Hepatic stellate cell (primary cell): ENCODE data around the gene CFAP73.

Experiments used
- DNase-seq: peaks from one replicate; pipeline ENCODE4 v3.0.0; 2011; ENCODE audit warnings: low spot score

The CFAP73 gene

DNA sequence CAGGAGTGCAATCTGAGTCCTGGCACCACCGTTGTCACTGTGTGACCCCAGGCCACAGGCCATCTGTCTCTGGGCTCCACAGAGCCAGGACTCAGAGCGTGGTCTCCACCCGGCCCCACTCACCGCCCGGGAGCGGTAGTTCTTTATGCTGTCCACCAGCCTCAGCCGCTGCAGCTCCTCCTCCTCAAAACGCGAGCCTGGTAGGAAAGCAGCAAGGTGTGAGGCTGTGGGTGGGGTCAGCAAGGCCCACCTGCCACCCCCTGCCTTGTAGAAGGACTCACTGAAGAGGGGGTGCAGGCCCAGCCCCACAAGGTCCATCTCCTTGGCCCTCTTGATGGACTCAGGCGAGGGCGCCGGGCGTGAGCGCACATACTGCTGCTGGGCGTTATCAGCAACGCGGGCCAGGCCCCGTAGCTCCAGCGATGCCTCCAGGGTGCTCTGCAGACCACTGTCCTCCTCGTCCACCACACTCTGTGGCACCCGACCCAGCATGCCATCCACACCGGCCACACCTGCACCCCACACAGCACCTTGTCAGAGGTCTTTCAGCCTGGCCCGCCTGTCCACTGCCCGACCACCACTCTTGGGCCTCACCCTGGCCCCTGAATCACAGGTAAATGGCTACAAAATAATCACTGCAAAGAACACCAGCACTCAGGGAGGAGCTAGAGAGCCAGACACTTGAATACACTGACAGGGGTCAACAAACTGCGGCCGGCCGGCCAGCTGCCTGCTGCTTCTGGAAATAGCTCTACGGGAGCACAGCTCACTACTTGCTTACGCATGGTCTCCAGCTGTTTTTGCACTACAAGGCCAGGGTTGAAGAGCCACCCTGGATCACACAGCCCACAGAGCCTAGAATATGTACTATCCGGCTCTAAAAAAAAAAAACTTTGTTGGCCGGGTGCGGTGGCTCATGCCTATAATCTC is 16.3 kb downstream of the CFAP73 start:
- DNase-seq, result no peak

DNA sequence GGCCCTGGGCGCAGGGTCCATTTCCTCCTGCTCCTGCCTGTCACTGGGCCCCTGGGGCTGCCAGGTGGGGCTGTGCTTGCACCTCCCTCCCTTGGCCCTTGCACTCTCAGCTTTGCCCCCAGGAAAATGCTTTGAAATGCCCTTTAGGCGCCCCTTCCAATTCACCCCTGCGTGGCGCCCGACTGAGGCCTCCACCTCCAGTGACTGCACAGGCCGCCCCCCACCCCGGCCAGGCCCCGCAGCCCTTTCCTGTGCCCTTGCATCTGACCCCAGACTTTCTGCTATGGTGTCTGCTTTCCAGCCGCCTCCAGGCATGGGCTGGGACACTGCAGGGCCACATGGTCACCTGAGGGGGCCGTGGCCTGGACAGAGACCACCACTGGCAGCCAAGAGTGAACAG is 18.3 kb downstream of the CFAP73 start:
- no peak for DNase-seq

DNA sequence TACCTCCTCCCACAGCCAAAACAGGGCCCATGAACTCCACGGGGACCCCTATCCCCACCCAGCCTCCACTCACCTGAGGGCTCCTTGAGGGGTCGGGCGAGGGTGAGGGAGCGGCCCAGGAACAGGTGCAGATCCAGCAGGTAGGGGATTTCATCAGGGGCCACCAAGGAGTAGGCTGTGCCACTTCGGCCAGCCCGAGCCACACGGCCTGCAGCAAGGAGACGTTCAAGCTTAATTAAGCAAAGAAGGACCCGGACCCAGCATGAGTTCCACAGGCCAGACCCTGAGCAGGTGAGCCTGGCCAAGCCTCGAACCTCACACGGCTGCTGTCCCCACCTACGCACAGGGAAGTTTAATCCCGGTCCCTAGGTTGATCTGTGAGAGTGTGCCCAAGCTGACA is 20.2 kb downstream of the CFAP73 start:
- DNase-seq, result no peak

DNA sequence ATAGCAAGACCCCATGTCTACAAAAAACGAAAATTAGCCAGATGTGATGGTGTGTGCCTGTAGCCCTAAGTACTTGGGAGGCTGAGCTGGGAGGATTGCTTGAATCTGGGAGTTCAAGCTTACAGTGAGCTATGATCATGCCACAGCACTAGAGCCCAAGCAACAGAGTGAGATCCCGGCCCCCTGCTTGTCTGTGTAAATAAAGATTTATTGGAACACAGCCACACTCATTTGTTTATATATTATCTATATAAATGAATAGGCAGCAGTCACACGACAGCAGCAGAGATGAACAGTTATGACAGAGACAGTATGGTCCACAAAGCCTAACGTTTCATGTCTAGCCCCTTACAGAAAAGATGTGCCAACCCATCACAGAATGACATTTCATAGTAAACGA is 20.9 kb downstream of the CFAP73 start:
- no peak for DNase-seq

DNA sequence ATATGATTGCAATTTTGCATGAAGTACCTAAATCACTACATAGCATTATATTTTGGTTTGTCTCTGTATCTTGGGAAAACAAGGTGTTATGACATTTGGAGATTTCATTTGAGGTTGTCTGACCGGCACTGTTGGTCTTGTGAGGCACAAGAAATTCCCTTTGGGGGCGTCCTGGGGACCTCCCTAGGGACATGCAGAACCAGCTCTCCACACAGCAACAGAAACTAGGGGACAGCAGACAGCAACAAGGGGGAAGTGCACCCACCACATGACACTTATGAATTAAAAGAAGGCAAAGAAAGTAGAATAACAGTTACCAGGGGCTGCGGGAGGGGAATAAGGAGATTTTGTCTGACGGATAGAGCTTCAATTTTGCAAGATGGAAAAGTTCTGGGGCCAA is 21.4 kb downstream of the CFAP73 start:
- DNase-seq, result no peak

DNA sequence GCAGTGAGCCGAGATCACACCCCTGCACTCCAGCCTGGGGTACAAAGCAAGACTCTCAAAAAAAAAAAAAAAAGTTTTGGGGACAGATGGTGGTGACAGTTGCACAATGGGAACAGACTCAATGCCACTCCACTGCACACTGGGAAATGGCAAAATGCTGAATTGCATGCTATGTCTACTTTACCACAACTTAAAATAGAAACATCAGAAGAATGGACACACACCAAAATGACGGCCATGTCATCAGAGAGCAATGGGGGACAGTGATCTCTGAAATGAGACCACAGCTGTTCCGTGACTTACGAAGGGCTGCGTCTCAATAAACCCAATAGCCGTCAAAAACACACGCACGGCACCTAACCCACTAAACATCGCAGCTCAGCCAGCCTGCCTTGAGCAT is 22.0 kb downstream of the CFAP73 start:
- no peak for DNase-seq

DNA sequence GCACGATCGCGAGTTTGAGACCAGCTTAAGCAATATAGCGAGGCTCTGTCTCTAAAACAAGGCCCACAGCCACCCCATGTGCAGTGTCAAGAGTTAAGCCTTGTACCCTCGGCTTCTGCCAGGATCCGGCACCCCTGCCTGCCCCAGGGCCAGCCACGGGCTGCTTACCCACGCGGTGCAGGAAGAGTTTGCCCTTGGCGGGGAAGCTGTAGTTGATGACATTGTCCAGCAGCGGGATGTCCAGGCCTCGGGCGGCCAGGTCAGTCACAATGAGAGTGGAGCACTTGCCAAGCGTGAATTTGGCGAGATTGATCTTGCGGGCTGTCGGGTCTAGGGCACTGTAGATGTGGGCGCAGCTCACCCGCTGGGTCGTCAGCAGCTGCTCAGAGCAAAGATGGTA is 22.7 kb downstream of the CFAP73 start:
- DNase-seq, result no peak

DNA sequence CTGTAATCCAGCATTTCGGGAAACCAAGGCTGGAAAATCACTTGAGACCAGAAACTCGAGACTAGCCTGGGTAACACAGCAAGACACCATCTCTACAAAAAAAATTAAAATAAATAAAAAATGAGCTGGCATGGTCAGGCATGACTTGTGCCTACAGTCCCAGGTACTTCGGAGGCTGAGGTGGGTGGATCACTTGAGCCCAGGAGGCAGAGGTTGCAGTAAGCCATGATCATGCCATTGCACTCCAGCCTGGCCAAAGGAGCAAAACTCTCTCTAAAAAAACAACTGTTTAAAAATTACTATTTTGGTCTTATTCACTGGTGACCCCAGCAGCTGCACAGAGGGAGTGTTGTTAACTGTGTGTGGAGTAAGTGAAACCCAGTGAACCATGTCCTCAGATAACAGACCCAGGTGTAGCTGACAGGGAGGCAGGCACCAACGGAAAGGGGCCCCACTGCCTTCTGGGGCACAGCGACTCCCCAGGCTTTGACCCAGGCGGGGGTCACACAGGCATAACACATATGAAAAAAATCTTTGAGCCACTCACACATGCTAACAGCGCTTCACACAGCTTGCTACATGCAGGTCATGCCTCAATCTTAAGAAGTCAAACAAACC is 23.7 kb downstream of the CFAP73 start:
- no peak for DNase-seq

DNA sequence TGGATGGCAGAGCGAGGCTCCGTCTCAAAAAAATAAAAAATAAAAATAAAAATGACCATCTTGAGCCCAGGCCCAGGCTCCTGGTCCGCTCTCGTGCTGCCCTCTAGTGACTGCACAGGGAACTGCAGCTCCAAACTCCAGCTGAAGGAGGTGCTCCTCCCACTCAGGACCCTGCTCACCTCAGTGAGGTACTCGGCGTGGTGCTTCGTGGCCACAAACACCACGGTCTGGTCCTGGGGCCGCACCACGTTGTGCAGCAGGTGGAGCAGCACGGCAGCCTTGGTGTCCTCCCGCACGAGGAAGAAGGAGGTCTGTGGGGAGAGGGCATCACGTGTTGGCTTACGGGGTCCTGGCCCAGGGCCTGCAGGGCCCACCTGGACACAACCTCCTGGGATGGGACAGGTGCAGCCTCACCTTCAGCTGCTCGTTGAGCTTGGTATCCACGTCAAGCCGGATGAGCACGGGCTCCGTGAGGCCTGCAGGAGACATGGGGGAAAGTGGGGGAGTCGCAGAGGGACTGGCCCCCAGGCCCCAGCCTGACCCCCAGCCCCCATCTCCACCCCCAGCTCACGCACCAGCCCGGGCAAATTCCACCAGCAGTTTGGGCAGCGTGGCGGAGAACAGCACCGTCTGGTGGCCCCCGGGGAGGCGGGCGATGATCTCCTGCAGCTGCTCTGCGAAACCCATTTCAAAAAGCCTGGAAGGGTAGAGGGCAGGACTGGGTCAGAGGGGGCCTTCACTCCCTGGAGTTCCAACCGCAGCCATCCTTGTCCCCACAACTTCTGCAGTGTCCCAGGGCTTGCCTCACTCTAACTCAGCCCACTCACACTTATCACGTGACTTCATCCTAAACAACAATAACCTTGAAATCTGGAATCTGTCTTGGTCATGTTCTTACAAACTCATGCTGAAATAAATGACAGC is 25.2 kb downstream of the CFAP73 start:
- DNase-seq, result peak; percentile 89

DNA sequence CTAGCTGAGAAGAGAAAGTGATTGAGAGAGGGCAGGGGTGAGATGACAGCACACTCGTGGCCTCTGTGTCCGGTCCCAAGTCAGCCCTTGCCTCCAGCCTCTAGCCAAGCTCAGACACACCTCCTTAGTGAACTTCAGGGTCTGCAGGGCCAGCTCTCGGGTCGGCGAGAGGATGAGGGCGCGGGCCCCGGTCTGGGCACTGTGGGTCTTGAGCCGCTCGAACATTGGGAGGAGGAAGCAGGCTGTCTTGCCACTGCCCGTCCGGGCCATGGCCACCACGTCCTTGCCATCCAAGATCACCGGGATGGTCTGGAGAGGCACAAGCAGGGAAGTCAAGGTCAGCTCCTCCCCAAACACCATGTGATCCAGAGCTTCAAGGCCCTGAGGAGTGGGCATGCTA is 29.5 kb downstream of the CFAP73 start:
- no peak for DNase-seq

DNA sequence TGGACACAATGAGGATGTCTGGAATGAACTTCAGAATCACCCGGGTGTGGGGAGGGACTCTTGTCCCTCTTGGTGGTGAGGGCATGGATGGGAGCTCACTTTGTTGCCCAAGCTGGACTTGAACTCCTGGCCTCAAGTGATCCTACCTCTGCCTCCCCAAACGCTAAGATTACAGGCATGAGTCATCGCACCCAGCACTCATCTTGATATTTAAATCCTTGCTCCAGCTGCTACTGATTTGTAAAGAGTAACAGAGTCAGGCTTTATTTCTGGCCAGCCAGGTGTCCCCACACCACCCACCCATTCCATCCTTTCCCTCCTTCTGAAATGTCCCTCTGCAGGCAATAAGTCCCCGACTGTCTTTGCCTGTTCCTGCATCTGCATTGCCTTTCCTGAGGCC is 30.8 kb downstream of the CFAP73 start:
- no peak for DNase-seq

DNA sequence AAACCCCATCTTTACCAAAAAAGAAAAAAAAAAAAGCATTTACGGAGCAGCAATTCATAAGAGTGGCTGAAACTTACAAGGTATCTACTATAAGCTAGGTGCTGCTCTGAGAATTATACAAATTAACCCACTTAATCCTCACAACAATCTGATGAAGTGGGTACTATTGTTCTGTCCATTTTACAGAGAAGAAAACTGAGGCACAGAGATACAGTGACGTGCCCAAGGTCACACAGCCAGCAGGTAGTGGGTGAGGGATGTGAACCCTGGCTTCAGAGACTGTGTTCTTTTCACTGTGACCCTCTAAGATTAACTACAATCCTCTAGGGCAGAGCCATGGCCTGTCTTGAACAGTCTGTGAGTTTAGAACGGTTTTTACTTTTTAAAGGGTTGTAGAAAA is 32.5 kb downstream of the CFAP73 start:
- DNase-seq, result no peak

DNA sequence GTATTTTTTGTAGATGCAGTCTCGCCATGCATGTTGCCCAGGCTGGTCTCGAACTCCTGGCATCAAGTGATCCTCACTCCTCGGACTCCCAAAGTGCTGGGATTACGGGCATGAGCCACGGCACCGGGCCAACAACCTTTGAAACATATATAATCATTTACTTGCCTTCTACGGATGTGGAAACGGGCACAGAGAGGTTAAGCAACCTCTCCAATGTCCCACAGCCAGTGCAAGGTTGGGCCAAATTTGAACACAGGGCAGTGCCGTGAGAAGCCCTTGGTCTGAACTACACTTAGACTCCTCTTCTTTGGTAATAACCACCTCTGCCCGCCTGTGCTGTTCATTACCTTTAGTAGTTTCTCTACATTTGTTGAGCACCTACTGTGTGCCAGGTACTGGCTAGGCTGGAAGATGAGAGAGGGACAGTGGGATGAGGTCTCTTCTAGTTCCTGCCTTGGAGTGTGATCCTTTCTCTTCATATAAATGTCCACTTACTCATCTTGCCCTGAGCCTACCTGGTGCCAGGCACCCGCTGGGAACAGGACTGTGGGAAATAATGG is 33.6 kb downstream of the CFAP73 start:
- DNase-seq, result no peak

DNA sequence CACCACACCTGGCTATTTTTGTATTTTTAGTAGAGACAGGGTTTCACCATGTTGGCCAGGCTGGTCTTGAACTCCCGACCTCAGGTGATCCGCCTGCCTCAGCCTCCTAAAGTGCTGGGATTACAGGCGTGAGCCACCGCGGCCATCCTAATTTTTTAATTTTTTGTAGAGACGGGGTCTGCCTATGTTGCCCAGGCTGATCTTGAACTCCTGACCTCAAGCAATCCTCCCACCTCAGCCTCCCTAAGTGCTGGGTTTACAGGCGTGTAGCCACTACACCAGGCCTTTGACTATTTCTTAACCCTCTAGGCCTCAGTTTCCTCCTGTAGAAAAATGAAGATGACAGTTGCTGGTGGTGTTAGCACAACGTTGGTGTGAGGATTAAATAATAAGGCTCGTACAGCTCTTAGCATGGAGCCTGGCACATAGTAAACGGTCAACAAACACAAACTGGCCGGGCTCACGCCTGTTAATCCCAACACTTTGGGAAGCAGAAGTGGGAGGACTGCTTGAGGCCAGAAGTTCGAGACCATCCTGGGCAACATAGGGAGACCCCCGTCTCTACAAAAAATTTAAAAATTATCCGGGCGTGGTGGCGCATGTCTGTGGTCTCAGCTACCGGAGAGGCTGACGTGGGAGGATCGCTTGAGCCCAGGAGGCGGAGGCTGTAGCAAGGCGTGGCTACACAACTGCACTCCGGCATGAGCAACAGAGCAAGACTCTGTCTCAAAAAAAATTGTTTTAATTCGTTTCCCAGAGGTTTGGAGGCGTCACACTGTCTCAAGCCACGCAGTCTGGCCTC is 34.8 kb downstream of the CFAP73 start:
- no peak for DNase-seq

DNA sequence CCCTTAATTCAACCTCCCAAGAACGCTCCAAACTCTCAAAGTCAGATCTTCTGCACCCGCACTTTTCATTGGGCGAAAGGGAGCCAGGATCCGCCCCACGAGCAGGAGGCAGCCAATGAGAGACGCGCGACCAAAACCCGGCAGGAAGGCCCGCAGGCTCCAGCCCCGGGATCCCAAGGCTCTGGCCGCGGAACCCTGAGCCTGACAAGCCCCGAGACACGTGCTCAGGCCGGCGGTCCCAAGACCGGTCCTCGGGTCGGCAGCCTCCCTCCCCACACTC is 35.3 kb downstream of the CFAP73 start:
- DNase-seq, result peak; percentile 96

DNA sequence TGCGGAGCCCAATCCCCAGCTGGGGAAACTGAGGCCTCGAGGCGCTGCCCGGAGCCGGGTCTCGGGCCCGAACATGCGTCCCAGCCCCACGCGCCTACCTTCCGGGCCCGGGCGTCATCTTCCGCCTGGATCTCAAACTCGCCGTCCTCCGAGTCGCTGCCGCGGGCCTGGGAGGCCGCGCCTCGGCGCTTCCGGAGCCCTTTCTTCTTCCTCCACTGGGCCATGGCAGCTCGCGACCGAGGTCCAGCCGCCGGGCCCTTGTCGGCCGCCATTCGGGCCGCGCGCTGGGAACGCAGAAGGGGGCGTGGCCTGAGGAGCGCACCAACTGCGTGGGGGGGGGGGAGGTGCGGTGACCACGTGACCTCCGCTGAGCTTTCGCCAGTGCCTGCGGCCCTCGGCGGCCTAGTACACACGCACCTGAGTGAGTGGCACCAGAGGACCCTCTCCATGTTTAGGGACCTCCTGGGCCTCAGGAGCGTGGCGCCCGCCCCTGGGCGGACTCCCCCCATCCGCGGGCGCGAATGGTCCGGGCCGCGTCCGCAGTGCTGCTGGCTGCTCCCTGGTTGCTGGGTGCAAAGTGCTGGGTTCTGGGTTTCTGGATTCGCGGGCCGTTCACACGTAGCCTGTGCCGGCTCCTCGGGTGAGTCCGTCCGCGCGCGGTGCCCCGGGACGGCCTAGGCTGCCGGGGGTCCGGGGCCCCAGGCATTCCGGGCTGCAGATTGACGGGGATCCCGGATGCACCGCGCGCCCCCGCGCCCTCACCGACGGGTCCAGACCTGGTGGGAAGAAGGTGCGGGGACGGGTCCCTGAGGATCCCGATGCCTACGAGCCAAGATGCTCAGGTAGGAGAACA is 35.9 kb downstream of the CFAP73 start, which contains the start of the genes DDX54 and RITA1:
Gene DDX54, minus strand, starts transcription at position 299 of the 853 bp plus-strand sequence. Its CDS starts 27 bp downstream, at position 272.
Gene RITA1, plus strand, starts transcription at position 542 of the 853 bp plus-strand sequence. CDS start 1,026 bp downstream, outside the sequence.
- peak; percentile 80 for DNase-seq

DNA sequence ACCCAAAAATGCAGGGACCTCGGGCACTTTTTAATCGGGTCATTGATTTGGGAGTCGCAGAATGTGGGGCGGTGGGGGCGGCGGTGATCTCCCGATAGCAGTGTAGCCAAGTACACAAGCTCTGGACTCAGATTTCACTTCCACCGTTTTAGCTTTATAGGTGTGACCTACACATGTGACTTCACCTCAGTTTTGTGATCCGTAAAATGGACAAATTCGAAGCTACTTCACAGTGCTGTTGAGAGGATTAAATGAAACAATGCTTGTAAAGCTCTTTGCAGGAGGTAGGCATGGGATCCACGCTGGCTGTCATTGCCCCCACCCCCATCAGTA is 36.5 kb downstream of the CFAP73 start:
- DNase-seq, result no peak

DNA sequence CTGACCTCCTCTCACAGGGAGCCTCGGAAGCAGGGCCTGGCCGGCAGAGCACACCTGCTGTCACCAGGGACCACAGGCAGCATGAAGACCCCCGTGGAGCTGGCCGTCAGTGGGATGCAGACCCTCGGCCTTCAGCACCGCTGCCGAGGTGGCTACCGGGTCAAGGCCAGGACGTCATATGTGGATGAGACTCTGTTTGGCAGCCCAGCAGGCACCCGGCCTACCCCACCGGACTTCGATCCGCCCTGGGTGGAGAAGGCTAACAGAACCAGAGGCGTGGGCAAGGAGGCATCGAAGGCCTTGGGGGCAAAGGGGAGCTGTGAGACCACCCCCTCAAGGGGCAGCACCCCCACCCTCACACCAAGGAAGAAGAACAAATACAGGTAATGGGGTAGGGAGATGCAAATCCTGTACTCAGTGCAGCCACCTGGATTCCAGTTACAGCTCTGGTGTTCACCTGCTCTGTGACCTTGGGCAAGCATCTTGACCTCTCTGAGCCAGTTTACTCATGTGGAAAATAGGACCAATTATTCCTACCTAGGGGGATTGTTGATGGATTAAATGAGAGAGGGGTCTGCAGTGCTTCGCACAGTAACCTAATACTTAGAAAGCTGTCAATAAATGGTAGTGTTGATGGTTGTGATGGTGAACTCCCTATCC is 37.3 kb downstream of the CFAP73 start:
- DNase-seq, result no peak

DNA sequence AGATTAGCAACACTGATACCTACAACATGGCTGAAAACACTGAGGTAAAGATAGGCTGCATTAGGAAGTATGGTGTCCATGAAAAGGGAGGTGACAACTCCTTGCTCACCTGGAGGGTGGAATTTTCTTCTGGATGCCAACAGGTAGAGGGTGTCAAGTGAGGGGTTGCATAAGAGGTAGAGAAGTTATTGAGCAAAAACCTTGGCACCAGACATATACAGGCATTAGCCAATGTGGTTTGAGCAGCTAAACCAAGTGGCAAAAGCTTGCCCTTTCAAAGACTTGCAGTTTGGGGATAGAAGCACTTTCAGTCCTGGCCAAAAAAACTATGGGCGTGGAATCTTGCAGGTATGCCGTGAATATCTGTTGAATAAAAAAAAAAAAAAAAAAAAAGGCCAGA is 39.8 kb downstream of the CFAP73 start:
- DNase-seq, result no peak

DNA sequence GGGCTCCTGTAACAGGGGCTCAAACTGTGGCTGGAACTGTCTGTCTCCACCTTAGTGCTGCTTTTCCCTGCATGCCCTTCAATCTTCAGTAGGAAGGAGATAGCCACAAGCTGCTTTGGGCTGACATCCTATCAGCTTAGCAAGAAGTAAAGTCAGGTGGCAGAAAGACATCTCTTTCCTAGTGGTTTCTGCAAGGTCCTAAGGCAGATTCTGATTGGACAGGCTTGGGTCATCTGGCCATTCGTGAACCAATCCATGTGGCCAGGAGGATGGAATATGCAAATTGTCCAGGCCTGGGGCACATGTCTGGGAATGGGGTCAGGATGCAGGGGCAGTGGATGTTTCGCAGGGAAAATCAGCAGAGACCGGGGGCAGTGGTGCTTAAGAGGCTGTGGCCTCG is 41.2 kb downstream of the CFAP73 start:
- DNase-seq, result peak; percentile 40
